A673 (cell line): ENCODE results near the gene LGALS9B. TPM values are rescaled to one million over a fixed set of nuclear protein-coding genes. Genes with fewer than 3 reads are reported as not detected.
"Not testable (repeated sequence)": the region's sequence is repeated elsewhere in the genome, so short reads cannot be mapped to it uniquely, and the experiment has no call there.

ENCODE experiments used
- BruUV-seq: library from RNA; stranded (reverse); fragments of 400-500 nt; replicated peaks from 2 replicates; lab custom pipeline; 2021; lab: Mats Ljungman, UMichigan
- CTCF ChIA-PET: fragments of 300-600 bp; sonication (Branson Sonifier 250); formaldehyde crosslinking; loops from one replicate; lab custom pipeline; 2022; ENCODE audit warnings: antibody characterized with exemption; lab: Charles Lee
- POLR2A ChIA-PET: fragments of 300-600 bp; sonication (Branson Sonifier 250); formaldehyde crosslinking; loops from one replicate; lab custom pipeline; 2022; ENCODE audit warnings: antibody characterized with exemption; ENCODE audit not compliant: low non-redundant PET; lab: Charles Lee
- DNase-seq: peaks from one replicate; pipeline ENCODE4 v3.0.0-alpha.2; 2015; ENCODE audit warnings: low spot score
- H3K27ac ChIP-seq: fragments of 200-600 bp; sonication (generic); 2 replicates; pipeline ENCODE4 v1.5.1; 2016; ENCODE audit warnings: mixed run types, low read depth, mild to moderate bottlenecking, mixed read lengths, antibody characterized with exemption, low read length; ENCODE audit not compliant: poor library complexity, severe bottlenecking
- H3K27me3 ChIP-seq: fragments of 200-600 bp; sonication (generic); replicated peaks from 2 replicates; pipeline ENCODE4 v1.6.1; 2017; ENCODE audit warnings: mixed run types, low read depth, mild to moderate bottlenecking, mixed read lengths, antibody characterized with exemption, low read length; ENCODE audit not compliant: insufficient read depth, poor library complexity
- H3K36me3 ChIP-seq: fragments of 200-600 bp; sonication (generic); 2 replicates; pipeline ENCODE4 v1.6.1; 2016; ENCODE audit warnings: mixed run types, mild to moderate bottlenecking, mixed read lengths, antibody characterized with exemption, low read length; ENCODE audit not compliant: insufficient read depth, poor library complexity, severe bottlenecking
- H3K4me1 ChIP-seq: fragments of 200-600 bp; sonication (generic); 2 replicates; pipeline ENCODE4 v1.6.1; 2017; ENCODE audit warnings: mixed run types, mild to moderate bottlenecking, mixed read lengths, antibody characterized with exemption, low read length; ENCODE audit not compliant: insufficient read depth, poor library complexity, severe bottlenecking
- H3K4me3 ChIP-seq: fragments of 200-600 bp; sonication (generic); 2 replicates; pipeline ENCODE4 v1.5.1; 2016; ENCODE audit warnings: low read depth, mixed run types, mild to moderate bottlenecking, mixed read lengths, low read length; ENCODE audit not compliant: poor library complexity, severe bottlenecking
- H3K9me3 ChIP-seq: fragments of 200-600 bp; sonication (generic); 2 replicates; pipeline ENCODE4 v1.6.1; 2016; ENCODE audit warnings: mixed run types, low read depth, mild to moderate bottlenecking, mixed read lengths, antibody characterized with exemption, low read length; ENCODE audit not compliant: poor library complexity, severe bottlenecking
- intact Hi-C: fragments of 100-400 bp; cut with micrococcal nuclease; formaldehyde crosslinking; loops from one replicate; pipeline ENCODE4 v1.10.0; 2022; ENCODE audit not compliant: unreplicated experiment
- total RNA-seq: library from RNA; stranded (reverse); gene quantifications from 2 replicates; pipeline ENCODE4 v1.2.3, GENCODE V29; 2021

The LGALS9B gene
- total RNA-seq, 1 experiment from 2014 or later, result not detected

GRCh38 chr17:20443632-20444031 lies 23.7 kb downstream of the LGALS9B start:
- H3K27ac ChIP-seq, H3K4me3 ChIP-seq, BruUV-seq, POLR2A ChIA-PET, H3K36me3 ChIP-seq, H3K9me3 ChIP-seq, H3K4me1 ChIP-seq, CTCF ChIA-PET, DNase-seq, H3K27me3 ChIP-seq, intact Hi-C loops: not testable (repeated sequence)

- H3K4me1 ChIP-seq, H3K4me3 ChIP-seq, H3K36me3 ChIP-seq, DNase-seq, H3K9me3 ChIP-seq, intact Hi-C loops, POLR2A ChIA-PET, H3K27me3 ChIP-seq, CTCF ChIA-PET, H3K27ac ChIP-seq, BruUV-seq: not testable (repeated sequence)
Measured at GRCh38 chr17:20440665-20441064, 26.7 kb downstream of the LGALS9B start.

- H3K27ac ChIP-seq, H3K27me3 ChIP-seq, POLR2A ChIA-PET, H3K36me3 ChIP-seq, intact Hi-C loops, H3K9me3 ChIP-seq, CTCF ChIA-PET, H3K4me3 ChIP-seq, H3K4me1 ChIP-seq, BruUV-seq, DNase-seq: not testable (repeated sequence)
Measured at GRCh38 chr17:20435166-20435565, 32.2 kb downstream of the LGALS9B start.

- H3K36me3 ChIP-seq, H3K27me3 ChIP-seq, H3K27ac ChIP-seq, H3K4me1 ChIP-seq, DNase-seq, BruUV-seq, CTCF ChIA-PET, H3K9me3 ChIP-seq, H3K4me3 ChIP-seq, intact Hi-C loops, POLR2A ChIA-PET: not testable (repeated sequence)
Measured at GRCh38 chr17:20433382-20433781, 34.0 kb downstream of the LGALS9B start.

GRCh38 chr17:20427264-20427663 lies 40.1 kb downstream of the LGALS9B start:
- BruUV-seq, H3K4me3 ChIP-seq, H3K27ac ChIP-seq, H3K27me3 ChIP-seq, DNase-seq, H3K9me3 ChIP-seq, POLR2A ChIA-PET, CTCF ChIA-PET, intact Hi-C loops, H3K4me1 ChIP-seq, H3K36me3 ChIP-seq: not testable (repeated sequence)

- CTCF ChIA-PET, intact Hi-C loops: not testable (repeated sequence)
Measured at GRCh38 chr17:20422826-20423225, 44.5 kb downstream of the LGALS9B start.

GRCh38 chr17:20418838-20419237 lies 48.5 kb downstream of the LGALS9B start:
- POLR2A ChIA-PET, CTCF ChIA-PET: not testable (repeated sequence)

More at GRCh38 chr17:20422826-20423225, 44.5 kb downstream of the LGALS9B start:
- H3K4me1 ChIP-seq, H3K4me3 ChIP-seq, H3K36me3 ChIP-seq, BruUV-seq, H3K27ac ChIP-seq, H3K27me3 ChIP-seq, DNase-seq, POLR2A ChIA-PET, H3K9me3 ChIP-seq: not testable (repeated sequence)

GRCh38 chr17:20417492-20418080 lies 49.8 kb downstream of the LGALS9B start:
- DNase-seq, intact Hi-C loops, H3K4me1 ChIP-seq, CTCF ChIA-PET, H3K27me3 ChIP-seq, POLR2A ChIA-PET, BruUV-seq, H3K36me3 ChIP-seq, H3K9me3 ChIP-seq, H3K4me3 ChIP-seq, H3K27ac ChIP-seq: not testable (repeated sequence)

More at GRCh38 chr17:20418838-20419237, 48.5 kb downstream of the LGALS9B start:
- H3K27ac ChIP-seq, H3K4me1 ChIP-seq, H3K9me3 ChIP-seq, DNase-seq, H3K36me3 ChIP-seq, BruUV-seq, H3K27me3 ChIP-seq, H3K4me3 ChIP-seq, intact Hi-C loops: not testable (repeated sequence)
